ENCODE results near the gene C2CD3. TPM values are rescaled to one million over a fixed set of nuclear protein-coding genes. Genes with fewer than 3 reads are reported as not detected.
A peak's percentile ranks its signal among the peaks of the same experiment; 100 is the strongest.

Gene C2CD3
- total and polyA plus RNA-seq, 9 of the 15 experiments (the other 6 are each of a cell fraction or from before 2014, with no cell fraction given), result 4.4 to 20.2 (median 15.4) TPM

- no peak for TF ChIP-seq CEBPZ (IDR thresholded peaks at IDR 0.05; ENCODE audit: borderline replicate concordance, low read depth, low read length)
- no peak for TF ChIP-seq HEY1 (CRISPR knock-in tag; IDR thresholded peaks at IDR 0.05; ENCODE audit: borderline replicate concordance)
- TF ChIP-seq SAFB2 (IDR thresholded peaks at IDR 0.05; ENCODE audit: borderline replicate concordance, low read depth, low read length, severe bottlenecking), result no peak
- no peak for TF ChIP-seq TAF7 (tag; IDR thresholded peaks at IDR 0.05)
- TF ChIP-seq SMAD3 (CRISPR knock-in tag; conservative IDR thresholded peaks at IDR 0.05), result no peak
- no peak for TF ChIP-seq SFPQ (IDR thresholded peaks at IDR 0.05; ENCODE audit: low read depth, low read length)
- no peak for TF ChIP-seq ZNF175 (CRISPR knock-in tag; IDR thresholded peaks at IDR 0.05; ENCODE audit: low read depth)
- TF ChIP-seq ZNF398 (CRISPR knock-in tag; IDR thresholded peaks at IDR 0.05), result 0 out of 2 replicates have a peak, but pooled peaks have one; percentile 35
- TF ChIP-seq ZSCAN32 (CRISPR knock-in tag; IDR thresholded peaks at IDR 0.05), result no peak
- no peak for TF ChIP-seq KLF1 (tag; IDR thresholded peaks at IDR 0.05)
- TF ChIP-seq KDM1A (IDR thresholded peaks at IDR 0.05), result peak in 1 of 2 experiments; percentile 14; a peak in 1 of 4 replicates
- TF ChIP-seq RBM25 (IDR thresholded peaks at IDR 0.05; ENCODE audit: low read depth, low read length, severe bottlenecking), result no peak
- no peak for TF ChIP-seq NR2F6 (CRISPR knock-in tag; IDR thresholded peaks at IDR 0.05)
- no peak for TF ChIP-seq JUND (IDR thresholded peaks at IDR 0.05; ENCODE audit: borderline replicate concordance, low read depth, low read length)
- no peak for TF ChIP-seq JUND (tag; IDR thresholded peaks at IDR 0.05; ENCODE audit: borderline replicate concordance, low read depth, low read length)
- TF ChIP-seq SMARCA5 (IDR thresholded peaks at IDR 0.05), result 0 out of 2 replicates have a peak, but pooled peaks have one; percentile 33
- TF ChIP-seq POLR2H (tag; IDR thresholded peaks at IDR 0.05; ENCODE audit: low read depth), result no peak
- TF ChIP-seq E2F3 (CRISPR knock-in tag; IDR thresholded peaks at IDR 0.05), result no peak
- TF ChIP-seq HDAC6 (IDR thresholded peaks at IDR 0.05; ENCODE audit: low read depth, low read length), result no peak
- TF ChIP-seq POLR3A (IDR thresholded peaks at IDR 0.05; ENCODE audit: borderline replicate concordance, extremely low read depth, insufficient read depth, insufficient read length), result peak; percentile 4
- TF ChIP-seq DNMT1 (IDR thresholded peaks at IDR 0.05), result no peak
Measured at GRCh38 chr11:74012074-74012809, 158.6 kb downstream of the C2CD3 start (continued).
